Activated naive CD8-positive, alpha-beta T cell treated with anti-CD3 and anti-CD28 coated beads, Interleukin-2, amount 50 U/mL, for 16 hours (primary cell): ENCODE results near the gene ACTA2.
"Not testable (repeated sequence)": the region's sequence is repeated elsewhere in the genome, so short reads cannot be mapped to it uniquely, and the experiment has no call there.

Experiments used
- DNase-seq: peaks from one replicate; pipeline ENCODE4 v3.0.0-alpha.2; 2020; ENCODE audit warnings: low read depth, low spot score

Gene ACTA2

DNA sequence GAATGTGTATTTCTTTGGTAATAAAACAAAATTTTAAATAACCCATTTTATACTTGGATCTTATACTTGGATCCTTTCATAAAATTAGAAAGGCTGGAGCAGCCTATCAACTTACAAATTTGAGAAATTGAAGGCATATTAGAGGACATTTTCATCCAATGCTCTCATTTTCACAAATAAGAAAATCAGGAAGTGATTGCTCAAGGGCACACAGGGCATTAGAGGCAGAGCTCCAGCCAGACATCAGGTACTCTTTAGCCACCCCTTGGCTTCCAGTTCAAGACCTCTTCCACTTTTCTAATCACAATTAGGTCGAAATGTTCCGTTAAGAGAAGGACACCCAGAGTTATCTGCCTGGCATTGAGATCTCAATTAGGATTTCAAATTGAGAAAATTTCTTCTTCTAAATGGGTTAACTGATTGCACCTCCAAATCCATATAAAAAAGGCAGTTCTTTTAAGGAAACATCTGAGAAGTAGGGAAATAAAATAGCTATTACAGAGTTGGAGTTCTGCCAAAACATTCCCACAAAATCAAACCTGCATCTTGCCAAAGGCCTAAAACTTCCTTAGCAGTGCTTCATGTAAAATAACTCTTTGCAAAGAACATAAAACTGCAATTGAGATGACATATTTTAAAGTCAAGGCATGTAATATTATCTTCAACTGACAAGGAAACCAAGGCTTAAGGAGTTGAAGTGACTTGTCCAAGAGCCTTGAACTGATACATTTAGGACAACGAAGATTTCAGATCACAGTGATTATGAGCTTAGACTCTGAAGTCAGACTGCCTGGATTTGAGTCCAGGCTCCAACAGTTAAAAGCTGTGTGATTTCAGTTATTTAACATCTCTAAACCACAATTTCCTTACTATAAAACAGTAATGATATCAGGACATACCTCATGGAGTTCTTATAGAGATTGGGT, 2.4 kb downstream of the ACTA2 start:
- DNase-seq, result no peak

DNA sequence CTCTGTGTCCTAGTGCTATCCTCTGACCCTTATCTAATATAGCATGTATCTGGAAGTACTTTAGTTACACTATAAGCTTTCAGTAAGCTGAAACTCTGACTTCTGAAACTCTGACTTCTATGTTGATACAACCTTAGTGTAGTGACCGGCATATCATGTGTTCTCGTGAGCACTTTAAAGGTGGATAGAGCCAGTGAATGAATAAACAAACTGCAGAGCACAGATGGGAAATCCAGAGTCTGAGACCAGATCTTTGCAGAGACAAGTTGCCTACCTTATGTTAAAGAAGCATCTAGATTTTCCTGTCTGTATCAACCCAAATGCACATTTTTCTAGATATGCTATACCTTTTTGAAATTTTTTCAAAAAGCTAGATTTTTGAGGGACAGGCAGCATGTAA, 3.5 kb downstream of the ACTA2 start:
- no peak for DNase-seq

DNA sequence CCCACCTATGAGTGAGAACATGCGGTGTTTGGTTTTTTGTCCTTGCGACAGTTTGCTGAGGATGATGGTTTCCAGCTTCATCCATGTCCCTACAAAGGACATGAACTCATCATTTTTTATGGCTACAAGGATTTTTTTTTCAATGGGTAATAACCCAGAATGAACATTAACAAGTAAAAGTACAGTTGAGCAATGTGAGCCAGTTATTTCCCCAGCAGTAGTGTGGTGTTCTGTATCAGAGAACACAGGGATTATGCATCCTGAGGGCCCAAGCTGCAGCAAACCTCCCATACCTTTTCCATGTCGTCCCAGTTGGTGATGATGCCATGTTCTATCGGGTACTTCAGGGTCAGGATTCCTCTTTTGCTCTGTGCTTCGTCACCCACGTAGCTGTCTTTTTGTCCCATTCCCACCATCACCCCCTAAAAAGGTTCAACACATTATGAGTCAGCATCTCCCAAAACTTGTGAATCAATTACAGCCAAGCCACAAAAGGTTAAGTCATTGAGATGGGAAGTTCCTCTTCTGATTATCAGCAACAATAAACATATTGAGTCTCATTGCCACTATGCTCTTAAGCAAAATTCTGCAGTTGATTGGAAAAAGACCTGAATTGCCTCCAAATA, 5.5 kb downstream of the ACTA2 start:
- no peak for DNase-seq

DNA sequence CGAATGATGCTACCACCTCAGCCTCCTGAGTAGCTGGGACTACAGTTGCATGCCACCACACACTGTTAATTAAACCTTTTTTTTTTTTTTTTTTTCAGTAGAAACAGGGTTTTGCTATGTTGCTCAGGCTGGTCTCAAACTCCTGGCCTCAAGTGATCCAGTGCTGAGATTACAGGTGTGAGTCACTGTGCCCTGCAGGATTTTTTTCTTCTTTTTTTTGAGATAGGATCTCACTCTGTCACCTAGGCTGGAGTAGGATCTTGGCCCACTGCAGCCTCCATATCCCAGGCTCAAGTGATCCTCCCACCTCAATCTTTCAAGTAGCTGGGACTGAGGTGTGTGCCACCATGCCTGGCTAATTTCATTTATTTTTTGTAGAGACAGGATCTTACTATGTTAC, 6.4 kb downstream of the ACTA2 start:
- no peak for DNase-seq

DNA sequence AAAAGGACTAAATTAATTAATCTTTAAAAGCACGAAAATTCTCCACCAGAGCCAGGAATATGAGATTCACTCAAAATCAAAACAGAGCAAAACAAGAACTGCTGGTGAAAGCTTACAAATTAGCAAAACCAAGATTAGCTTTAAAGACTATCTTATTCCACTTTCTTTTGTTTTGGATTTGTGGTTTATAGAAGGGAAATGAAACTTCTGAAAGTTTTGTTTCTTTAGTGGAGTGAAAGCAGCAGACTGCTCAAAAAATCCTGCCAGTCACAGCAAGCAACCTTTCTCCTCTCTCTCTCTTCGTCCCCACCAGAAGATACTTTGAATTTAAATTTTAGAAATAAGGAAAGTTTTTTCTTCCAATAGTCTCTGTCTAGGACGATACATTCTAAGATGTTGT, 7.8 kb downstream of the ACTA2 start:
- DNase-seq, result no peak

DNA sequence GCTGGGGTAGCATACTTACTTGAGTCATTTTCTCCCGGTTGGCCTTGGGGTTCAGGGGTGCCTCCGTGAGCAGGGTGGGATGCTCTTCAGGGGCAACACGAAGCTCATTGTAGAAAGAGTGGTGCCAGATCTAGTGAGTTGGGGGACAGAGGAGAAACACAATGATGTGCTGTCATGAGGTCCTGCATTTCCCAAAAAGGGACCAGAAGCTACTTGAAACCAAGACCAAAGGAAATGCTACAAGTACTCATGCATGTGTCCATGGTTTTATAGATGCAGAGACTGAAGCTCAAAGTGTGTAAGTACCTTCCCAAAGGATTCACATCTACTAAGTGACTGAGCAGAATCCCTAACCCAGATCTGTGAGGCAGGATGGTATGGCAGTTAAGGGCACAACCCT, 8.8 kb downstream of the ACTA2 start:
- DNase-seq, result no peak

DNA sequence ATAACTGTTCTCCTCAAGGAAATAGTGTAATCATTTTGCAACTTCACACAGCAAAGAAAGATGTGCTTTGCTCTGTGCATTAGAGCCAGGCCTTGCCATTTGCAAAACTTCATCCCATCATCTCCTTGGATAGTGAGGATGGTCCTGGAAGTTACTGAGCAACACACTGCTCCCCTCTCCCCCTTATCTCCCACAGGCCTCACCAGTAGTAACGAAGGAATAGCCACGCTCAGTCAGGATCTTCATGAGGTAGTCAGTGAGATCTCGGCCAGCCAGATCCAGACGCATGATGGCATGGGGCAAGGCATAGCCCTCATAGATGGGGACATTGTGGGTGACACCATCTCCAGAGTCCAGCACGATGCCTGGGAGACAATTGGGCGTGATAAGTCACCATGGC, 11.5 kb downstream of the ACTA2 start:
- no peak for DNase-seq

DNA sequence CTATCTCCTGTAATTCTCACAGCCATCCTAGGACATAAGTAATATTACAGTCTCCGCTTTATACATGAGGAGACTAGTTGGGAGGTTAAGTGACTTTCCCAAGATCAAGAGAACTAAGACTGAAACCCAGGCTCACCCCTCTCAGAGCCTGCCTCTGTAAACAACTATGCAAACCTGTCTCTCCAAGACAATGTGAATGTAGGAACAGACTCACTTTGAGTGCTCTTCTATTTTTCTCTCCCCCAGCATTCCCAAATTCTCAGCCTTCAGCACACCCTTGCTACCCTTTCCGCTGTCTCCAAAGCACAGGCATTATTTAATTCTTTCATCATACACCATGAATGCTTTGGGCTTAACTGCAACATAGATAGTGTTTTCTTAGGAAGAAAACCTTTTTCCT, 13.6 kb downstream of the ACTA2 start:
- no peak for DNase-seq

DNA sequence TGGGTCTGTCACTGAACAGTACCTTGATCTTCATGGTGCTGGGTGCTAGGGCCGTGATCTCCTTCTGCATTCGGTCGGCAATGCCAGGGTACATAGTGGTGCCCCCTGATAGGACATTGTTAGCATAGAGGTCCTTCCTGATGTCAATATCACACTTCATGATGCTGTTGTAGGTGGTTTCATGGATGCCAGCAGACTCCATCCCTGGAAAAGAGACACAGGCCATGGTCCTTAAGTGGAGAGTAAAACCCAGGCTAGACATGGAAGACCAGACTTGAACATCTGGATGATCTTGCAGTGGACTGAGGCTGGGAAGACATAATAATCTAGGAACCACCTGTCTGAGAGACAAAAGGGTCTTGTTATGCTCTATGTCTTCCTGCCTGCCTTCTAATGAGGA, 14.5 kb downstream of the ACTA2 start:
- no peak for DNase-seq

DNA sequence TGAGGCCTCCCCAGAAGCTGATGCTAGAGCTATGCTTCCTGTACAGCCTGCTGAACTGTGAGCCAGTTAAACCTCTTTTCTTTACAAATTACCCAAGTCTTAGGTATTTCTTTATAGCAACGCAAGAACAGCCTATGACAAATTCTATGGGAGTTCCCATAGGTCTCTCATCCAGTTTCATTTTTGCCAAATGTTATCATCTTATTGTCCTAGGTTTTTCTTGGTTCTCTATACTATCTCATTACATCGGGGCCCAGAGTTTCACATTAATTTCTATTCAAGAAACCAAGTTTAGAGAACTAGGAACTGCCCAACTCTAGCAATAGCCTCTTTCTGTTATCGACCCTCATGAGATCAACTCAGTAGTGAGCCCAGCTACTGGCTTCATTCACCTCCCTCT, 15.9 kb downstream of the ACTA2 start:
- DNase-seq, result no peak

DNA sequence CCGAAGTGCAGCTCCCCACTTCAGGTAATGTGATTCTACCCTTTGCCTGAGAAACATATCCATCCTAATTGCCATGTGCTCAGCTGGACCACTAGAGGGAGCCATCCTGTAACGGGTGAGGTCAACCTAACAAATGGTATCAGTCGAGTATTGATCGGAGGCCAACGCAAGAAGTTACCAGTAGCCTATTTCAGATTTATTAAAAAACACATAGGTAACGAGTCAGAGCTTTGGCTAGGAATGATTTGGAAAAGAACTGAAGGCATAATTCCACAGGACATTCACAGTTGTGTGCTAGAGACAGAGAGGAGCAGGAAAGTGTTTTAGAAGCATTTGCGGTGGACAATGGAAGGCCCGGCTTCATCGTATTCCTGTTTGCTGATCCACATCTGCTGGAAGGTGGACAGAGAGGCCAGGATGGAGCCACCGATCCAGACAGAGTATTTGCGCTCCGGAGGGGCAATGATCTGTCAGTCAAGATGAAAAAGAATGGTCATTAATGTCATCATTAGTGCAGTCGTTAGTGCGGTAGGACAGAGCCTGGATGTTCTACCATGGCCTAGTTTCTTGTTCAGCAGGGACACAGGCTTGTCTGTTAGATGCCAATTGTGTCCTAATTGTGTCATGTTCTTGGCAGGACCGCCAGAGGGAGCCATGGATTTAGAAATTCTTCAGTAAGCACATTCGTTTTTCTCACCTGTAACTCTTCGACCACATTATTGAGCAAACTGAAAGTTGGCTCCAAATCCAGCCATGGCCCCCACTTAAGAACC, 17.5 kb downstream of the ACTA2 start:
- peak; percentile 55 for DNase-seq

DNA sequence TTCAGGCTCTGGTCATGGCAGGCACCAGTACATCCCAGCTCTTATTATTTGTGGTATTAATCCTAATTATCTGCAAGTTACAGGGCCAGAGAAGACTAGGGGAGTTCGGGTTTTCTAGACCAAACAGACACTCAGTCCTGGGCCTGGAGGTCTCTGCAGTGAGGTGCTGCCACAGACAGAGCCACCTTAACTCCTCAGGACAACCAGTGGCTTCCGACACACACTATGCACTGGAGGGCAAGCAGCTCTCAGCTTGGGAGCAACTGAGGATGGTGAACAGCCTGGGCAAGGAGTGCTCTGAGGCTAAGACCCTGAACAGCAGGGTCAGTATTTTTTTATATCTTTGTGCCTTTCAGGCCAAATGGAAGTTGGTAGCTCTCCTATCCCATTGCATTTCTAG, 19.0 kb downstream of the ACTA2 start:
- DNase-seq, result no peak

DNA sequence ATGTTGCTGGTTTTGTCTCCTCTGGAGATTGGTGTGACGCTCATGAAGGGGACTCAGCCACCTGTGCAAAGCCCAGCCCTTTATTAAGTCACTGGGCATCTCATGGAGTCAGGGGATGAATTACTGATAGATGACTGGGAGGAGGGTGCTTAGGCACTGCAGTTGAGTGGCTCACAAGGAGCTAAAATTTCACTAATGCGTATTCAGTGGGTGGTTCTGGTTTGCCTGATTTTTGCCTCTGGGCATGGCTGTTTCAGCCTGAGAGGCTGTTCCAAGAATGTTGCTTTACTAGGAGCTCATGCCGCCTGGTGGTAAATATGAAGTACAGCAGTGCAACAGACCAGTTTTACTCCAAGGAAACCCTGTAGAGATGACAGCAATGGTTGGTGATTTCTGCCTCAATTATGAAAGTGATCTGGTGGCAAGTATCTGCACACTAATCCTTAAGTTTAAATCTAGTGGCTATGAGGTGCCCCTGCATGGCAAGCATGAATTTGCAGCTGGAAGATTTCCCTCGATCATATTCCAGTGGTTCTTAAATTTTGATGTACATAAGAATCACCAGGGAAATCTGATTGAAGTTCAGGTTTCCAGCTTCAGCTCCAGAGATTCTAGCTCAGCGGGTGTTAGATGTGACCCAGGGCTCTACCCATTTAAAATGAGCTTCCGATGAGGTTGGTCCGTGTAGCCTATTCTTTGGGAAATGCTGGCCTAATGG, 19.9 kb downstream of the ACTA2 start:
- DNase-seq, result no peak

DNA sequence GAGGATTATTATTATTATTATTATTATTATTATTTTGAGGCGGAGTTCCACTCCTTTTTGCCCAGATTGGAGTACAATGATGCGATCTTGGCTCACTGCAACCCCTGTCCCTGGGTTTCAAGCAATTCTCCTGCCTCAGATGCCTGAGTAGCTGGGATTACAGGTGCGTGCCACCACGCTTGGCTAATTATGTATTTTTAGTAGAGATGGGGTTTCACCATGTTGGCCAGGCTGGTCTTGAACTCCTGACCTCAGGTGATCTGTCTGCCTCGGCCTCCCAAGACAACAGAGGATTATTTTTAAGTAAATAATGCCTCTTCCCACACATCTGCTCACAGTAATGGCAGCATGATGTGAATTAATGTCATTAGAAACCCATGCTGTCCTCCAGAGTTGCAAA, 20.5 kb downstream of the ACTA2 start:
- not testable (repeated sequence) for DNase-seq

DNA sequence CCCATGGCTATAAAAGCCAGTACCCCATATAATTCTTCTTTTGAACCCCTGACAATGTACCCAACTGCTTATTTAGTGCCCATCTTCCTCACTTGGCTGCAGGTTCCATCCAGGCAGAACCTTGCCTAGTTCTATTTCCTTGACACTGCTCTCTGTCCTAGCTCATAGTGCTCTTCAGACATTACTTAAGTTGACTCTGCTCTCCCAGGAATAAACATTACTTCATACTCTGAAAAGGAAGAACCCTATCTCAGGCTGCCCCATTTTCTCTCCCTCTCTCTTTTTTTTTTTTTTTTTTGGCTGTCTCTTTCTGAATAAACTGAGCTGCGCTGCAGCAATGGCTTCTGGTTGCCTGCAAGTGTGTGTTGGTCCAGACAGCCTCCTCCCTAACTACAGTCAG, 21.0 kb downstream of the ACTA2 start:
- DNase-seq, result no peak

DNA sequence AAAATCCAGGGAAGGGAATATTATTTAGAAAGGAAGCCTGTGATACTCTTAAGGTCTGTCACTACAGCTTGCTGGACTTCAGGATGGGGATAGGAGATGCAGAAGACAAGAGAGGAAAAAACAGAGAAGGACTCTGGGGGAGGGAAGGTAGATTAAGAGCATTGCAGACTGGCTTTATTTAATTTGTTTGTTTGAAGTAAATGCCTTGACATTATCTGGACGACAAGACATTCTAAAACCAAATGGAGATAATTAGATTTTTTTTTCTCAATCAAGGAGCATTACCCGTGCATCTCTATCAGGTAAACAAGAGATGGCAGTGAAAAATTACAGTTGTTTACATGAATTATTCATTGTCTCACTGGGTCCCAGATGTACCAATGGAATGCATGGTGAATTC, 24.3 kb downstream of the ACTA2 start:
- no peak for DNase-seq

DNA sequence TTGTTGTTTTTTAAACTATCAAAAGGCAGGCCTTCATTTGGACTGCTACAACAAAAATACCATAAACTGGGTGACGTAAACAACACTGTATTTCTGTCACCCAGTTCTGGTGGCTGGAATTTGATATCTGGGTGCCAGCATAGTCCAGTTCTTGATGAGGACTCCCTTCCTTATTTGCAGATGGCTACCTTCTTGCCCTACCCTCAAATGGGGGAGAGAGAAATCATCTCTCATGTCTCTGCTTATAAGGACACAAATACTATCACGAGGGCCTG, 25.2 kb downstream of the ACTA2 start:
- no peak for DNase-seq

DNA sequence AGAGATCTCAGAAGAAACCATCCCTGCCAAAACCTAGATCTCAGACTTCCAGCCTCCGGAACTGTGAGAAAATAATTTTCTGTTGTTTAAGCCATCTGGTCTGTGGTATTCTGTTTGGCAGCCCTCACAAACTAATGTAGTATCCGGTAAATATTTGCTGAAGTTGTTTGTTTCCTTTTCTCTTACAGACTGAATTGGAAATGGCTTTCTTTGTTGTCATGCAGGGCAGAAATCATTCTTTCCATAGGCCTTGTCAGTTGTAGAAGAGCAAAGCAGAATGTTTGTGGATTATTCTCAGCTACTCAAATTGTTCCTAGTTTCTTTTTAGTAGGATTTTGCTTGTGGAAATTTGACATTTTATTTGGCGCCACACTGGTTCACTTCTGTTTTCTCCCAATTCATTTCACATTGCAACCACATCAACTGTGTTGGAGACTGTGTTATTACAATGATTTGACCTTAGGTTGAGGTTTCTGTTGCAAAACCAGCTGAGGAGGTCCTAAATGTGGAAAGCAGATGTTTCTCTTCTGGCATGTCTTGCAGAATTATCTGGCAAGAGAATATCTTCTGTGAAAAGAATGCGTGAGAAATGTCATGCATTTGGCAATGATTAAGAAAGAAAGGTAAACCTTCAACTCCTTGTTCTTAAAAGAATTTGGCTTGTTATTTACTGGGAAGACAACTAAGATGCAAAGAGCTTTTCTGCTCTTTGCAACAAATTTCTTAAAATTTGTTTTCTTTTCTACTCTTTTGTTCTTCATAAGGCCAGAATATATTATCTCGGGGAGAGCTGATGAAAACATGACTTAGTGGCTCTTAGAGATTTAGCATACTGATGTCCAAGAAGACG, 25.8 kb downstream of the ACTA2 start:
- no peak for DNase-seq

DNA sequence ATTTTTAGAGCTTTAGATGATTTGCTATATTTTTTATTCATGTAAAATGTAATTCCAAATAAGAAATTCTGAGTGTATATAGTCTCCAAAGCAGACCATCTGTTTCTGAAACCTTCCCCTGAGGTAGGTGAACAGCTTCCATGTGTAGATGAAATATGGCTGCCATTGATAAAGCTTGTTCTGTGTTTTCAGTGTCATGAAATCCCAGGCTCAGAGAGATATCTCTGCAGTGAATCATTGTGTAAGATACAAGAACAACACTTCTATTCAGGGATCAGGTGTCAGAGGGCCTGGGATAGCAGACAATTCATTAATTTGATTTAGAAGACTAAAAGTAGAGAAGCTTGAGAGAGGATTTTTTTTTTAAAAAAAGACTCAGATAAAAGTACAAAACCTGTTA, 29.1 kb downstream of the ACTA2 start:
- DNase-seq, result no peak

DNA sequence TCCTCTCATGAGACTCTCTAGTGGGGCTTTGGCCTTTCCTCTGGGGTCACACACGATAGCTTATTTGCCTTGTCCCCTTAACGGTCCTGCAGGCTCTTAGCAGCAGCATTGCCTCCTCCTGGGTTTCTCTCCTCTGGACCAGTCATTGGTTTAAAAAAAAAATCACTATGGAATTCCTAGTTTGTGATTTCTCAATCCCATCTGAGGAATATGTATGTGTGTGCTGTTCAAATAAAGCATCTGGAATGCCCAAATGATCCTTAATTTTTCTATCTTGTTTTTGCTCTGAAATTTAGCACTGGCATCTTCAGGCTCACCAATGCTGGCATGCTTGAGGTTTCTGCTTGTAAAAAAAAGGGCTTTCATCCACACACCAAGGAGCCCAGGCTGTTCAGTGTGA, 30.5 kb downstream of the ACTA2 start:
- DNase-seq, result no peak

DNA sequence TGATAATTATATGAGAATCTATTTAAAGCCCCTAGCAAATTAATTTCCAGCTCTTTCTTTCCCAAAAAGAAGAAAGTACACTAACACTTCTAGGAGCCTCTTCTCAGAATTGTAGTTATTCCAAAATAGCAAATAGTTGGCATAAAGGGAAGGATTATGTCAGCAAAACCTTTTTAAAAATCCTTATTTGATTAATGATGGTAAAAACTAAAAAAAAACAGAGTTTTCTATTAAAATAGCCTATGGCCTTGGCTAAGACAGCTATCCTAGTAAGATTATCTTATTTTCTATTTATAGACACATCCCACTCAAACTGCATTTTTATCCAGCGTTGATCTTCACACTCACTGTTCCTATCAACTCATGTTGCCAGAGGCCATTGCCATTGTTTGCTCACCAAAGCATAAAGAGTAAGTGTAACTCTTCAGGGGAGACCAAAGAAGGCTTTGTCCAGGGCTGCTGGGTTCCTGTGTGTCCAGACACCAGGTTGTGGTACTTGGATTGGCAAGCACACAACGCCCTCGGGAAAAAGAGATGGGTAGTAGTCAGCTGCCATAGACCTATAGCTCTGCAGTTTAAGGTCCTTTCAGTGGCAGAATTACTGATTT, 31.5 kb downstream of the ACTA2 start:
- no peak for DNase-seq
